Loucy (cell line): Measurements from ENCODE around the gene SFTPB.

Experiments used
- EZH2phosphoT487 ChIP-seq: fragments of 200-600 bp; IDR thresholded peaks from 2 replicates; pipeline ENCODE4 v1.6.1; 2018; ENCODE audit warnings: antibody characterized with exemption, mild to moderate bottlenecking, moderate library complexity, borderline replicate concordance
- TF ChIP-seq, protein P1 (sequence below): fragments of 200-600 bp; sonication (generic); conservative IDR thresholded peaks from 2 replicates; pipeline ENCODE4 v1.5.1; 2014; ENCODE audit warnings: mild to moderate bottlenecking, antibody characterized with exemption, low read length

DNA sequence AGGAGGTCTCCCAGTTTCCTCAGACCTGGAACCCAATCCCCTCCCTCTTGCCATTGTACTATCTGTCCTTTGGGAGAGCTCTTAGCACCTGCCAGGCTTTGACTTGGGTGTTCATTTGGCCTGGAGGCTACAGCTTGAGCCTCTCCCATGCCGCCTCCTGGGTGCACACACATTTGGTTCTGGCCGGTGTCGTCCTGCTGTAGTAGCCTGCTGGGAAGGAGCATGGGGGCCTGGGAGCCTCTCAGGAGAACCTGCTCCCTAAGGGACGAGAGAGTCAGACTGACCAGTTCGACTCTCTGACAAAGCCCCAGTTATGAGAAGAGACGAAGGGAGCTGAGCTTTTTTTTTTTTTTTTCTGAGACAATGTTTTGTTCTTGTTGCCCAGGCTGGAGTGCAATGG lies 7.4 kb upstream of the SFTPB start:
- TF ChIP-seq, protein P1, sequence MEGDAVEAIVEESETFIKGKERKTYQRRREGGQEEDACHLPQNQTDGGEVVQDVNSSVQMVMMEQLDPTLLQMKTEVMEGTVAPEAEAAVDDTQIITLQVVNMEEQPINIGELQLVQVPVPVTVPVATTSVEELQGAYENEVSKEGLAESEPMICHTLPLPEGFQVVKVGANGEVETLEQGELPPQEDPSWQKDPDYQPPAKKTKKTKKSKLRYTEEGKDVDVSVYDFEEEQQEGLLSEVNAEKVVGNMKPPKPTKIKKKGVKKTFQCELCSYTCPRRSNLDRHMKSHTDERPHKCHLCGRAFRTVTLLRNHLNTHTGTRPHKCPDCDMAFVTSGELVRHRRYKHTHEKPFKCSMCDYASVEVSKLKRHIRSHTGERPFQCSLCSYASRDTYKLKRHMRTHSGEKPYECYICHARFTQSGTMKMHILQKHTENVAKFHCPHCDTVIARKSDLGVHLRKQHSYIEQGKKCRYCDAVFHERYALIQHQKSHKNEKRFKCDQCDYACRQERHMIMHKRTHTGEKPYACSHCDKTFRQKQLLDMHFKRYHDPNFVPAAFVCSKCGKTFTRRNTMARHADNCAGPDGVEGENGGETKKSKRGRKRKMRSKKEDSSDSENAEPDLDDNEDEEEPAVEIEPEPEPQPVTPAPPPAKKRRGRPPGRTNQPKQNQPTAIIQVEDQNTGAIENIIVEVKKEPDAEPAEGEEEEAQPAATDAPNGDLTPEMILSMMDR = no peak
- TF ChIP-seq EZH2phosphoT487 = no peak
